IgD-negative memory B cell (primary cell): ENCODE data around the gene SHMT2. TPM values are rescaled to one million over a fixed set of nuclear protein-coding genes. Genes with fewer than 3 reads are reported as not detected.
A peak's percentile ranks its signal among the peaks of the same experiment; 100 is the strongest.
"Not testable (repeated sequence)": the region's sequence is repeated elsewhere in the genome, so short reads cannot be mapped to it uniquely, and the experiment has no call there.

Experiments
- H3K27ac Mint-ChIP-seq, 3 donors: one replicate each; pipeline ENCODE4 v1.8.0; 2020 to 2022; ENCODE audit warnings: mild to moderate bottlenecking in 3 of 3, mixed read lengths in 3 of 3, moderate library complexity in 1 of 3
- H3K27me3 Mint-ChIP-seq: one replicate; pipeline ENCODE4 v1.8.0; 2021; ENCODE audit warnings: mixed read lengths
- H3K36me3 Mint-ChIP-seq: one replicate; pipeline ENCODE4 v1.8.0; 2020; ENCODE audit warnings: mild to moderate bottlenecking, mixed read lengths
- H3K4me1 Mint-ChIP-seq, 3 donors: one replicate each; pipeline ENCODE4 v1.8.0; 2020 to 2022; ENCODE audit warnings: mixed read lengths in 3 of 3, mild to moderate bottlenecking in 1 of 3
- H3K4me3 Mint-ChIP-seq, 4 donors: one replicate each; pipeline ENCODE4 v1.8.0; 2020 to 2022; ENCODE audit warnings: mild to moderate bottlenecking in 4 of 4, mixed read lengths in 4 of 4, moderate library complexity in 3 of 4
- H3K9me3 Mint-ChIP-seq, 3 donors: one replicate each; pipeline ENCODE4 v1.8.0; 2020 to 2021; ENCODE audit warnings: mixed read lengths in 3 of 3, mild to moderate bottlenecking in 1 of 3
- polyA plus RNA-seq: library from polyadenylated mRNA; unstranded; fragments of 300-500 nt; fragmentation: Illumina TruSeq; gene quantifications from one replicate; pipeline ENCODE4 v1.2.3, GENCODE V29; 2021

The SHMT2 gene
- polyA plus RNA-seq, 1 donor from 2014 or later = 176 TPM

GRCh38 chr12:57260366-57260765 is 30.9 kb downstream of the SHMT2 start:
- Mint-ChIP-seq H3K9me3 (no peaks in the 10 kb centered on the region), H3K27me3 (no peaks in the 10 kb centered on the region), H3K27ac (no peak overlapping the region), H3K4me1 (peaks cover 0 to 7% (median 4%) of the 10 kb centered on the region in 3 donors), H3K36me3 (no peaks in the 10 kb centered on the region), H3K4me3 (no peak overlapping the region)

GRCh38 chr12:57261428-57261865 is 31.9 kb downstream of the SHMT2 start:
- Mint-ChIP-seq H3K27ac (no peak overlapping the region), H3K36me3 (no peaks in the 10 kb centered on the region), H3K9me3 (no peaks in the 10 kb centered on the region), H3K27me3 (no peaks in the 10 kb centered on the region), H3K4me3 (no peak overlapping the region), H3K4me1 (peaks cover 0 to 7% (median 4%) of the 10 kb centered on the region in 3 donors)

GRCh38 chr12:57262126-57262822 is 32.8 kb downstream of the SHMT2 start:
- H3K27ac Mint-ChIP-seq = no peak overlapping the region
- H3K4me3 Mint-ChIP-seq = no peak overlapping the region
- H3K4me1 Mint-ChIP-seq = peaks cover 0 to 7% (median 4%) of the 10 kb centered on the region in 3 donors
- H3K27me3 Mint-ChIP-seq = no peaks in the 10 kb centered on the region
- H3K36me3 Mint-ChIP-seq = no peaks in the 10 kb centered on the region
- no peaks in the 10 kb centered on the region for H3K9me3 Mint-ChIP-seq

DNA sequence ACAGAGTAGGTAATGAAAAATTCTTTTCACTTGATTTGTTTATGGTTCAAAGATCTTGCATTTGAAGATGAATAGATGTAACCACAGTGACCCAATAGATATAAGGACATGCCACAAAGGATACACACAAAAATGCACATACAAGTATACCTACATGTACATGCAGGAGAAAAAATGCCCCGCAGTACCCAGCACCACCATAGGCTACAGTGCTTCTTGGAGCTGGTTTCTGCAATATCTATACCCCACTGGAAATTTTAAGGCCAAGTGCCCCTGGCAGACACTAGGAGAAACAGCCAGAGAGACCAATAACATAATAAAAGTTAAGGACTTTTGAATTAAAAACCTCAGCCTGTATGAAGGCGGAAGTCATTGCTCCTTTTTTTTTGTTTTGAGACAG is 33.6 kb downstream of the SHMT2 start:
- H3K4me3 Mint-ChIP-seq = no peak overlapping the region
- no peak overlapping the region for H3K27ac Mint-ChIP-seq
- H3K9me3 Mint-ChIP-seq = no peaks in the 10 kb centered on the region
- H3K36me3 Mint-ChIP-seq = peaks cover 3% of the 10 kb centered on the region
- no peaks in the 10 kb centered on the region for H3K27me3 Mint-ChIP-seq
- peaks cover 0 to 7% (median 4%) of the 10 kb centered on the region in 3 donors for H3K4me1 Mint-ChIP-seq

- H3K27me3 Mint-ChIP-seq = no peaks in the 10 kb centered on the region
- H3K4me1 Mint-ChIP-seq = peaks cover 0 to 9% (median 4%) of the 10 kb centered on the region in 3 donors
- H3K4me3 Mint-ChIP-seq = no peak overlapping the region
- H3K27ac Mint-ChIP-seq = peak overlapping the region in 1 of 3 donors; percentile 76
- no peaks in the 10 kb centered on the region for H3K9me3 Mint-ChIP-seq
- H3K36me3 Mint-ChIP-seq = peaks cover 6% of the 10 kb centered on the region
Observed at GRCh38 chr12:57266681-57267080, 37.2 kb downstream of the SHMT2 start.

GRCh38 chr12:57268264-57268663 is 38.8 kb downstream of the SHMT2 start:
- peaks cover 6% of the 10 kb centered on the region for H3K36me3 Mint-ChIP-seq
- H3K27ac Mint-ChIP-seq = peak overlapping the region in 2 of 3 donors; percentile 39 to 59
- H3K27me3 Mint-ChIP-seq = no peaks in the 10 kb centered on the region
- peaks cover 0 to 9% (median 4%) of the 10 kb centered on the region in 3 donors for H3K4me1 Mint-ChIP-seq
- H3K4me3 Mint-ChIP-seq = no peak overlapping the region
- H3K9me3 Mint-ChIP-seq = no peaks in the 10 kb centered on the region

DNA sequence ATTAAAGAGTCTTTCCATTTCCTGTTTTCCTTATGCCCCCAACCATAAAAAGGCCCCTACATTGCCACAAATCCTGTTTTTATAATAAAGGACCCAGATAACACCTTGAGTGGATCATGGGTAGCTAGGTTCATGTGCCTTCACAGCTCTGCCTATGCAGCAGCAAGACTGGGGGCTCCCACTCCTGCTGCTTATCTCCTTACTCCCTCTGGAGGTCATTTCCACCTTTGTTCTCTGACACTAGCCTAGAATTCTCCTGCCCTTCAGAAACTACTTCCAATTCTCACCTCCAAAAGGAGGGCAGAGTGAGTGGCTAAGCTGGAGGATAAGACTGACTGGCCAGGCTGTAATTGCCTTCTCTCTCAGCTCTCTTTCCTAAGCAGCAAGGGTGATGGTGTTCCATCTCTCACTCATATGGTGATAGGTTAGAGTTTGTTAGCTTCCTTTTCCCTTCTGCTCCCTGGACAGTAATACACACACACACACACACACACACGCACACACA is 41.5 kb downstream of the SHMT2 start:
- Mint-ChIP-seq H3K36me3 (peaks cover 12% of the 10 kb centered on the region), H3K27me3 (no peaks in the 10 kb centered on the region), H3K27ac (no peak overlapping the region), H3K4me3 (no peak overlapping the region), H3K4me1 (peaks cover 0 to 2% (median 0%) of the 10 kb centered on the region in 3 donors), H3K9me3 (no peaks in the 10 kb centered on the region)

DNA sequence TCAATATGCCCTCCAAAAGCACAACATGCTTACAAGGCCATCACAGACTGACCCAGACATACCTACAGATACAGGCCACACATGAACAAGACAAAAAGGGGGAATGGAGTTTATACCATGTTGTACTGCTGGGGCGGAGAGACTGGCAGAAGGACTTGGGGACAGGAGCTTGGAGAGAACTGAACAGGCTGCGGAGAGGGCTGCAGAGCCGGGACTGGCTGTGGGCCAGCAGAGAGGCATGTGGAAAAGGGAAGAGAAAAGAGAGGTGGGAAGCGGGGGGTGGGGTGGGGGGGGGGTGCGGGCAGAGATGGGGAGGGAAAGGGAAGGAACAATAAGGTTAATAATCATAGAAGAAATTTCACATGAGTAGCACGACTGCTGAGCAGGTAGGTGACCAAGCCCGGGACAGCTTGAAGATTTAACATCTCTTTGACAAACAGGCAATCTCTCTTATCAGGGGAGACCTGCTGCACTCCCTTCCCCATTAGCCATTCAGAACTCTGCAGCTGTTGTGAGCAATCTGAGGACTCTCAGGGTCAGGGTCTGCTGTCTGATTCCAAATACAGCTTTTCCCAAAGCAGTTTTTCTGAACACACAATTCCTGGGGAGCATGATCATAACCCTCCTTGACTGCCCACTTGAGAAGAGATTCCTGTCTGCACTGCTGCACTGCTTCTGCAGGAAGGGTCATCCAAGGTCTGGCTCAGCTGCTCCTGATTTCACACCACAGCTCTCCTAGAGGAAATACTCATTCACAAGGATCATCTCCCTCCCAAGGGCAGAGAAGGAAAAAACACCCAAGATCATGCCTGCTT is 43.0 kb downstream of the SHMT2 start:
- Mint-ChIP-seq H3K27me3 (no peaks in the 10 kb centered on the region), H3K27ac (peak overlapping the region in 1 of 3 donors; percentile 77), H3K36me3 (peaks cover 14% of the 10 kb centered on the region), H3K4me1 (peaks cover 0 to 2% (median 0%) of the 10 kb centered on the region in 3 donors), H3K9me3 (no peaks in the 10 kb centered on the region), H3K4me3 (no peak overlapping the region)

GRCh38 chr12:57273516-57273915 is 44.0 kb downstream of the SHMT2 start:
- Mint-ChIP-seq H3K27ac (no peak overlapping the region), H3K36me3 (peaks cover 14% of the 10 kb centered on the region), H3K4me1 (peaks cover 0 to 2% (median 1%) of the 10 kb centered on the region in 3 donors), H3K27me3 (no peaks in the 10 kb centered on the region), H3K4me3 (no peak overlapping the region), H3K9me3 (no peaks in the 10 kb centered on the region)

GRCh38 chr12:57276233-57276632 is 46.7 kb downstream of the SHMT2 start:
- H3K27me3 Mint-ChIP-seq, H3K4me3 Mint-ChIP-seq, H3K27ac Mint-ChIP-seq, H3K9me3 Mint-ChIP-seq: not testable (repeated sequence)
- Mint-ChIP-seq H3K36me3 (peaks cover 12% of the 10 kb centered on the region), H3K4me1 (peaks cover 14 to 20% (median 18%) of the 10 kb centered on the region in 3 donors)

GRCh38 chr12:57276935-57277563 is 47.5 kb downstream of the SHMT2 start:
- H3K4me1 Mint-ChIP-seq = peaks cover 15 to 19% (median 18%) of the 10 kb centered on the region in 3 donors
- no peak overlapping the region for H3K4me3 Mint-ChIP-seq
- H3K9me3 Mint-ChIP-seq = no peaks in the 10 kb centered on the region
- H3K27me3 Mint-ChIP-seq = no peaks in the 10 kb centered on the region
- peaks cover 12% of the 10 kb centered on the region for H3K36me3 Mint-ChIP-seq
- H3K27ac Mint-ChIP-seq = no peak overlapping the region

- Mint-ChIP-seq H3K27me3 (no peaks in the 10 kb centered on the region), H3K36me3 (peaks cover 21% of the 10 kb centered on the region), H3K4me3 (no peak overlapping the region), H3K27ac (peak overlapping the region; percentile 21 to 84 (median 36)), H3K9me3 (no peaks in the 10 kb centered on the region), H3K4me1 (peaks cover 15 to 21% (median 18%) of the 10 kb centered on the region in 3 donors)
Observed at GRCh38 chr12:57278465-57279381, 49.2 kb downstream of the SHMT2 start.

- H3K9me3 Mint-ChIP-seq = no peaks in the 10 kb centered on the region
- peaks cover 15 to 21% (median 18%) of the 10 kb centered on the region in 3 donors for H3K4me1 Mint-ChIP-seq
- peak overlapping the region; percentile 74 to 94 (median 88) for H3K27ac Mint-ChIP-seq
- no peaks in the 10 kb centered on the region for H3K27me3 Mint-ChIP-seq
- H3K36me3 Mint-ChIP-seq = peaks cover 19% of the 10 kb centered on the region
- H3K4me3 Mint-ChIP-seq = peak overlapping the region; percentile 24 to 86 (median 74)
Observed at GRCh38 chr12:57280211-57281062, 50.9 kb downstream of the SHMT2 start.
